GM12801 (cell line): ENCODE measurements around the gene NISCH.

ENCODE experiments used
- TF ChIP-seq, protein P1 (sequence below): IDR thresholded peaks from one replicate; pipeline ENCODE4 v1.5.1; 2011; ENCODE audit warnings: control low read depth; ENCODE audit not compliant: insufficient read length; ENCODE audit errors: extremely low read depth

The NISCH gene

DNA sequence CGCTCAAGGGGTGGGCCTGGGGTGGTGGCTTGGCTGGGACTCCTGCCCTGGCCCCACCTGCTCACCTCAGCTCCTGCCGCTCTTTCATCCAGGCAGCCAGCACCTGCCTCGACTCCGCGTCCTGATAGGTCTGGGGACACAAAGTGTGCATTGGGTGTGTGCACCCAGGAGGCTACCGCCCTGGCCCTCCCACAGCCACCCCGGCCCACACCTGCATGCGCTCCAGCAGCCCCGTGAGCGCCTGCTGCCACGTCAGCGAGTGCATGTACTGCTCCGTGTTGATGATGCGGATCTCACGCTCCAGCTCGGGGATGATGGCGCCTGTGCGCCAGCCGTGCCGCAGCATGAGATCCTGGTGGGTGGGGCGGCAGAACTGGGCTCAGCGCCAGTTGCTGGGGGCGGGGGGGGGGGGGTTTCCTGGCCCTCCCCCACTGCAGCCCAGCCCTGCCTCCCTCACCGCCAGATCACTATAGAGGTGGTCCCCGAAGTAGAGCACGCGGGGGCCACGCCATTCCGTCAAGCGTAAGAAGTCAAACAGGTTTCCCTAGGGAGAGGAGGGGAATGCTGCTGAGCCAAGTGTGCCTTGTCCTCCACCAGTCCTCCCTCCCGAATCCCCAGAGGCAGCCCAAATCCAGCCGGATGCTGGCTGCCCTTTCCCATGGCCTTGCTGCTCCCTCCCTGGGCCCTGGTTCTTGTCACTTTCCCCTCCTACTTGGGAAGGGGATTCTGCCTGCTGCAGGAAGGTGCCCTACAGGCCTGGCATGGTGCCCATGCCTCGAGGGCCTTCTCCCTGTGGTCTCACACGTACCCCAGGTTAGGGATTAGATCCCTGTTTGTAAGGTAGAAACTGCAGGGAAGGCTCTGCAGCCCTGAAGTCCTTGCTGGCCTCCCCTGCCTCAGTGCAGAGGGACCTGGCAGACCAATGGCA, 69.6 kb downstream of the NISCH start:
- TF ChIP-seq, protein P1, sequence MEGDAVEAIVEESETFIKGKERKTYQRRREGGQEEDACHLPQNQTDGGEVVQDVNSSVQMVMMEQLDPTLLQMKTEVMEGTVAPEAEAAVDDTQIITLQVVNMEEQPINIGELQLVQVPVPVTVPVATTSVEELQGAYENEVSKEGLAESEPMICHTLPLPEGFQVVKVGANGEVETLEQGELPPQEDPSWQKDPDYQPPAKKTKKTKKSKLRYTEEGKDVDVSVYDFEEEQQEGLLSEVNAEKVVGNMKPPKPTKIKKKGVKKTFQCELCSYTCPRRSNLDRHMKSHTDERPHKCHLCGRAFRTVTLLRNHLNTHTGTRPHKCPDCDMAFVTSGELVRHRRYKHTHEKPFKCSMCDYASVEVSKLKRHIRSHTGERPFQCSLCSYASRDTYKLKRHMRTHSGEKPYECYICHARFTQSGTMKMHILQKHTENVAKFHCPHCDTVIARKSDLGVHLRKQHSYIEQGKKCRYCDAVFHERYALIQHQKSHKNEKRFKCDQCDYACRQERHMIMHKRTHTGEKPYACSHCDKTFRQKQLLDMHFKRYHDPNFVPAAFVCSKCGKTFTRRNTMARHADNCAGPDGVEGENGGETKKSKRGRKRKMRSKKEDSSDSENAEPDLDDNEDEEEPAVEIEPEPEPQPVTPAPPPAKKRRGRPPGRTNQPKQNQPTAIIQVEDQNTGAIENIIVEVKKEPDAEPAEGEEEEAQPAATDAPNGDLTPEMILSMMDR, result no peak

DNA sequence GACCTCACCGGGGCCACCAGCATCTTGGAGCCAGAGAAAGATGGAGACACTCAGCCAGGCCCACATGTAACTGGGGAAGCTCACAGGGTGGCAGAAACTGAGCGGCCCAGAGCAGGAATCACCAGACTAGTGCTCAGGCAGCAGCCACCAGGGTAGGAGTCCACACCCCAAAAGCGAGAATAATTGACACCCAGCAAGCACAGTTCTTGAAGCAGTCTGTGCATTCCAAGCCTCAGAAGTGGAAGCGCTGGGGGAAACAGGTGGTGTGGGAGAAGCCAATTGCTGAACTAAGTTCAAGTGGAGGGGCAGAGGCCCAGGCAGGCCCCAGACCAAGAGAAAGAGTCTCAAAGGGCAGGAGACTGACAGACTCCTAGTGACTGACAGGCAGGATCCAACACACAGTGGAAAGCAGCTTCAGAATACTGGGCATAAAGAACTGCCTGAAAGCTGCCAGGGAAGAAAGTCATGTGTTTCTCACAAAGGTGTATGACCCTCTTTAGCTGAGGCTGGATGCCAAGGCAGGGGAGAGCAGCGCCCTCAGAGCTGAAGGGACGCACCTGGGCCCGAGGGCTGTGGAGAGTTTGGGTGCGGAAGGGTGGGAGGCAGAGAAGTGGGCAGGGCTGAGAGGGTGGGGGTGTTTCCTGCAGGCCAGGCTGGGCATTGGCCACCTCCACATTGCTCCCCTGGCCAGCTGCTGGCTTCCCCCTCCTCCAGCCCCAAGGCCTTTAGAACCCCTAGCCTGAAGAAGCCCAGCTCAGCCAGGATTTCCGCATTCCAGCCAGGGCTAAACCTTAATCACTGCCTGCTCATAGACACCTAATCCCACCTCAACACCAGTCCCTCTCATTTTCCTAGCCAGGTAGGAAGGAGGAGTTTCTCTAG, 70.5 kb downstream of the NISCH start:
- TF ChIP-seq, protein P1, result no peak

DNA sequence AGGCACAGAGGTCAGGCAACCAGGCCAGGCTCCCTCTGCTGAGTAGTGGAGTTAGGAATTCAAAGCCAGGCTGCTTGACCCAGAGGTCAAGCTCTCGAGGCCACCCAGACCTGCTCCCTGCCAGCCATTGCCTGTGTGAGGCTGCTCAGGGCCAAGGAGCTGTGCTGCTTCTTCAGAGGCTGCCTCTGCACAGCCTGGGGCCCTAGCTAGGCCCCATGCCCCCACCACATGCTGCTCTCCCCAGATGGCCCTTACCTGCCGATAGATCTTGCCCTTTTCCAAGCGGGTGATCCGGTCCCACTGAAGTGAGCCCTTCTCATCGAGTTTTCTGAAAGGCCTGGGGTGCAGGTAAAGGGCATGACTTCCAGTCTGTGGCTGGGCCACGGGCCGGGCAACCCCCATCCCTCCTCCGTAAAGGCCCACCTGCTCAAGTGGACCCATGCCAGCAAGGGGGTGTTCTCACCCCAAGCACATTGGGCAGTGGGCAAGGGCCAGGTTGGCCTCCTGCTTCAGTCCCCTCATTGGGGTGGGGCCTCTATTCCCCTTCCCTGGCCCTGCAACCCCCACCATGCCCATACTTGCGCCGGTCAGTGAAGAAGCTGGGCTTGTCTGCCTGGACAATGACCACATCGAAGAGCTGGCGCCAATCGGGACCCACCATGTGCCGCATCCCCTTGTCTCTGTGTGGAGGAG, 71.8 kb downstream of the NISCH start:
- TF ChIP-seq, protein P1, result no peak

DNA sequence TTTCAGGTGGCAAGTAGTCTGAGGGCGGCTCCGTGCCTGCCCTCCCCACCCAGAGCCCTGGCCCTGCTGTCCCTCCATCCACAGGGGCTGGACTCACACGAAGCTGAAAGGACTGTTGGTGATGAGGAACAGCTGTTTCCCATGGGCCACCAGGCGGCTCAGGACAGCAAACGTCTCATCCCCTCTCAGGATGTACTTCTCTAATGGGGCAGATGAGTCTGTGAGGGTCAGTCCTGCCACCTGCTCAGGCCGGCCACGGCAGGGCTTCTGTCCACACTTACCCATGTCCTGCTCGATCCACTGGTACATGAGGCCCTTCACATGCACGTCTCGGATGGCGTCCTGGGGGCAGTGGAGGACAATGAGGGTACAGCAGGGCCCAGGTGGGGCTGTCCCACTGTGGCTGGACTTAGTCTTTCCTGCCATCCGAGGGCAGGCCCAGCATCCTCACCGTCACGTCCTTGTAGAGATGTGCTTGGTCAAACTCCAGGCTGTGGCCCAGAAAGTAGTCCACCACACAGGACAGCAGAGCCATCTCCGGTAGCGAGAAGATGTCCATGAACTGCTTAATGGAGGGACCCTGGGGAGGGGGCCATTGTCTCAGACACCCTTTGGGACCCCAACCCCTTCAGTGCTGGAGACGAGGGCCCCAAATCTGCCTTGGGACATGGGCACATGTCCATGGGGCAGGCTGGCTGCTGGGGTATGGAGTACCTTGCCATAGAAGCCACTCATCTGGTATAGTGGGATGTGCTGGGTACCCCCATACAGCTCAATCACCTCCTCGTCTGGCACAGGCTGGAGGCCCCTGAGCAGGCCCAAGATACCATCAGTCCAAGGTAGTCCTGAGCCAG, 72.6 kb downstream of the NISCH start:
- TF ChIP-seq, protein P1, result no peak

DNA sequence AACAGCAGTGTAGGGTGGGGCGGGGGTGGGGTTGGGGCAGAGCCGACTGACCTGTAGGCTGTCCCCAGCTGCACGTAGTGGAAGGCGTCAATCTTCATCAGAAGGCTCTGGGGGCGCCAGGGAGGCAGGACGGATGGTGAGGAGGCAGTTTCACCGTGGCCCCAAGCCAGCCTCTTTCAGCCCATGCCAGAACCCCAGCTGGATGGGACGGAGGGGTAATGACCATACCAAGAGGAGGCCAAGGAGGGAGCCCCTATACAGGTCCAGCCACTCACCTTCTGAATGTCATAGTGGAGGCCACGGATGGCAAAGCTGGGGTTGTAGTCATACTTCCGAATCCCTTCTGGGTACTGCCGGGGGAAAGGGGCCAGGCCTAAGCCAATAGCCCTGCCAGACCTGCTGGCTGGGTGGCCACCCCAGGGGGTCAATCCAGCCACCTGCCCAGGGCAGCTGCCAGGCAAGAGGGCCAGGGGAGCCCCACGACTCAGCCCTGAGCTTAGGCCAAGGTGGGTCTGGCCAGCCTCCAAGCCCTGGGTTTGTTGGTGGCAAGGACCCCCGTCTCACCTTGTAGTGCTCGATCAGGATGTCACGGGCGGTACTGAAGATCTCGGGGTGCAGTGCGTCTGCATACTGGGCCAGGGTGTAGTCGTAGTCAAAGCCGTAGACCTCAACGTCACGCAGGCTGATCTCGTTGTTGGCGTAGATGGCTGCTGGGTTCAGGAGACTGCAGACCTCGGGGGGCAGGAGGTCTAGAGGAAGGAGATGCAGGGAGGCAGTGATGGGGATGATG, 73.4 kb downstream of the NISCH start:
- TF ChIP-seq, protein P1, result no peak
